Spleen (tissue), 11 donors: ENCODE results near the gene TLX2. TPM values are rescaled to one million over a fixed set of nuclear protein-coding genes. Genes with fewer than 3 reads are reported as not detected.

Experiments used
- DNase-seq: peaks from one replicate; pipeline ENCODE4 v3.0.0-alpha.2; 2020
- H3K27ac ChIP-seq, 8 donors: fragments of 200-600 bp; sonication (generic) in 7 of 8; 1 replicate in 4 of 8; 2 replicates in 4 of 8; pipeline versions ENCODE4 v1.5.0 to v1.8.0; 2016 to 2021; ENCODE audit warnings: inconsistent platforms in 4 of 8, mild to moderate bottlenecking in 4 of 8, moderate library complexity in 1 of 8
- H3K27me3 ChIP-seq, 7 donors: fragments of 200-600 bp; sonication (generic) in 6 of 7; replicated peaks in 1 of 7; 1 replicate in 4 of 7; 2 replicates in 3 of 7; pipeline versions ENCODE4 v1.5.0 to v1.8.0; 2016 to 2021; ENCODE audit warnings: inconsistent platforms in 3 of 7, mild to moderate bottlenecking in 1 of 7
- H3K36me3 ChIP-seq, 6 donors: fragments of 200-600 bp; sonication (generic) in 5 of 6; 1 replicate in 4 of 6; 2 replicates in 2 of 6; pipeline versions ENCODE4 v1.5.0 to v1.8.0; 2016 to 2021; ENCODE audit warnings: inconsistent platforms in 2 of 6
- H3K4me1 ChIP-seq, 6 donors: fragments of 200-600 bp; sonication (generic) in 5 of 6; 1 replicate in 3 of 6; 2 replicates in 3 of 6; pipeline versions ENCODE4 v1.5.0 to v1.8.0; 2016 to 2021; ENCODE audit warnings: inconsistent platforms in 3 of 6
- H3K4me3 ChIP-seq, 8 donors: fragments of 200-600 bp; sonication (generic) in 7 of 8; 1 replicate in 4 of 8; 2 replicates in 4 of 8; pipeline versions ENCODE4 v1.5.0 to v1.8.0; 2016 to 2021; ENCODE audit warnings: inconsistent platforms in 4 of 8, mild to moderate bottlenecking in 4 of 8, moderate library complexity in 2 of 8
- H3K9me3 ChIP-seq, 8 donors: fragments of 200-600 bp; sonication (generic) in 7 of 8; 1 replicate in 4 of 8; 2 replicates in 4 of 8; pipeline versions ENCODE4 v1.5.0 to v1.8.0; 2016 to 2021; ENCODE audit warnings: inconsistent platforms in 4 of 8
- POLR2A ChIP-seq, 3 donors: fragments of 450-650 bp; IDR thresholded peaks; one replicate each; pipeline ENCODE4 v1.5.1; 2017; ENCODE audit warnings: antibody characterized with exemption in 3 of 3, mild to moderate bottlenecking in 1 of 3
- POLR2AphosphoS5 ChIP-seq, 3 donors: sonication (generic); formaldehyde crosslinking; IDR thresholded peaks; one replicate each; pipeline ENCODE4 v1.5.1; 2017; ENCODE audit warnings: antibody characterized with exemption in 3 of 3
- WGBS, 5 donors: extraction: QIAGEN DNeasy Blood & Tissue Kit in 3 of 5; methylation state at CpG; one replicate each; pipeline versions ENCODE4 v1.1.5 to v1.1.7; 2013 to 2018; 5-methylcytosine and 5-hydroxymethylcytosine counted together
- intact Hi-C: fragments of 100-400 bp; cut with DNase I; formaldehyde crosslinking; loops from one replicate; pipeline ENCODE4 v1.15.0; 2023; ENCODE audit warnings: low total_unique reads
- polyA plus RNA-seq, 3 donors: library from polyadenylated mRNA; stranded (reverse); fragments of 200-250 nt; gene quantifications; one replicate each; pipeline ENCODE4 v1.2.1, GENCODE V29; 2013
- total RNA-seq, 7 donors: library from RNA; depleted of rRNA in 3 of 7; stranded (reverse); fragments of >200 nt in 3 of 7; fragmentation: NEBNext Ultra II Directional in 4 of 7; extraction: Animal tissue kit (Norgen Biotek cat#: 25700) in 4 of 7; gene quantifications; one replicate each; pipeline versions ENCODE4 v1.1.0 to v1.2.1, GENCODE V29; 2016 to 2021
- TF ChIP-seq, protein P1 (sequence below), 11 experiments: fragments of 200-600 bp in 7 of 11; fragments of 450-650 bp in 4 of 11; sonication (generic) in 4 of 11; IDR thresholded peaks in 8 of 11; conservative IDR thresholded peaks in 3 of 11; 1 replicate in 7 of 11; 2 replicates in 4 of 11; pipeline versions ENCODE4 v1.4.0 to v1.8.0; 2016 to 2021; ENCODE audit warnings: antibody characterized with exemption in 11 of 11, inconsistent platforms in 4 of 11, mild to moderate bottlenecking in 1 of 11
- donor health status: healthy with polysubstance abuse.
- donor health status: DM: no; HTN: no; CAD: no; lungs with moderate emphysema.
- donor health status: DM: no; HTN: no; CAD: no.
- donor health status: Bipolar disorder and iron deficiency.
- donor health status: healthy.
- donor health status: DM: no; HTN: no; CAD: no.
- donor health status: DM: yes; HTN: yes; CAD: no.

Gene TLX2
- total and polyA plus RNA-seq, 10 donors, result 0.04 to 0.05 TPM; not detected in 8

DNA sequence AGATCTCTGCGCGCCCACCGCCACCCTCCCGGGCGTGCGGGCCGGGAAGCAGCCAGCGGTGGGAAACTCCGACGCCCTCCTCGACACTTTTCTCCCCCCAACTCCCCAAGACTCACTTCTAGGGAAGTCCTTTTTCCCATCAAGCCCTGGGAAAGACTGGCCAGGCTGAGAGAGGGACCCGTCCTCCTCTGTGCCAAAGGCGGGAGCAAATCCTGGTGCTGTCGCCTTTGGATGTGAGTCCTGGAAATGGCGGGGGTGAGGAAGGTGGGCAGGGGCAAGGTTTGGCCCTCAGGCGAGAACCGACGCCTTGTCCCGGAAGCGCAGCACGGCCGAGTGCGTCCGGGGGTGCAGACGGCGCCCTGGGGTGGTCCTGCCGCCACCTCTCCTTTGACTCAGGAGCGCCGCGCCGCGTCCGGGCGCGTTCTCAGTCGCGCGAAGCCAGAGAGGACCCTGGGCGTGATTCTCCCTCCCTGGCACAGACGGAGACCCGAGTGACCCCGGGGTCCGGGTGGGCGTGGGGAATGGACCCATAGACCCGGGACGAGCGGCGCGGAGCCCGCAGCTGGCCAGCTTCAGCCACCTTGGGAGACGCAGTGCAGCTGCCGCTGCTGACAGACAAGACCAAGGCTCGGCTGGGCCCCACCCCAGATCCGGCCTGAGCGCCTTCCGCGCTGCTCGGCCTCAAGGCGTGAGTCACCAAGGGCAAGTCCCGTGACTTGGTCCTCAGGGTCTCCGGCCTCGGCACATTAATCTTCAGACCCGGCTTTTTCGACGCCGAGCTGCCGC, 11.3 kb upstream of the TLX2 start:
- DNase-seq, result peak; percentile 93
- Histone ChIP-seq H3K4me1 (peaks cover 35 to 84% (median 76%) of the 10 kb centered on the region in 6 donors), H3K27ac (peak overlapping the region; percentile 41 to 86 (median 71)), H3K36me3 (peaks cover 0 to 23% (median 16%) of the 10 kb centered on the region in 6 donors), H3K9me3 (no peaks in the 10 kb centered on the region), H3K4me3 (peak overlapping the region; percentile 41 to 90 (median 54)), H3K27me3 (peaks cover 9 to 66% (median 39%) of the 10 kb centered on the region in 7 donors)
- WGBS, 5 donors, result 1 to 2% (median 1%) methylated on average over 44 to 67 of the region's 67 CpGs
- intact Hi-C loops, result loop anchor here (5.0 kb wide), 1 partner anchor 84 kb away; no protein-coding TSS in a partner anchor
- TF ChIP-seq POLR2AphosphoS5 (IDR thresholded peaks at IDR 0.05) (peak; percentile 73 to 85 (median 78)), POLR2A (IDR thresholded peaks at IDR 0.05) (peak in 1 of 3 donors; percentile 17)
- TF ChIP-seq, protein P1, sequence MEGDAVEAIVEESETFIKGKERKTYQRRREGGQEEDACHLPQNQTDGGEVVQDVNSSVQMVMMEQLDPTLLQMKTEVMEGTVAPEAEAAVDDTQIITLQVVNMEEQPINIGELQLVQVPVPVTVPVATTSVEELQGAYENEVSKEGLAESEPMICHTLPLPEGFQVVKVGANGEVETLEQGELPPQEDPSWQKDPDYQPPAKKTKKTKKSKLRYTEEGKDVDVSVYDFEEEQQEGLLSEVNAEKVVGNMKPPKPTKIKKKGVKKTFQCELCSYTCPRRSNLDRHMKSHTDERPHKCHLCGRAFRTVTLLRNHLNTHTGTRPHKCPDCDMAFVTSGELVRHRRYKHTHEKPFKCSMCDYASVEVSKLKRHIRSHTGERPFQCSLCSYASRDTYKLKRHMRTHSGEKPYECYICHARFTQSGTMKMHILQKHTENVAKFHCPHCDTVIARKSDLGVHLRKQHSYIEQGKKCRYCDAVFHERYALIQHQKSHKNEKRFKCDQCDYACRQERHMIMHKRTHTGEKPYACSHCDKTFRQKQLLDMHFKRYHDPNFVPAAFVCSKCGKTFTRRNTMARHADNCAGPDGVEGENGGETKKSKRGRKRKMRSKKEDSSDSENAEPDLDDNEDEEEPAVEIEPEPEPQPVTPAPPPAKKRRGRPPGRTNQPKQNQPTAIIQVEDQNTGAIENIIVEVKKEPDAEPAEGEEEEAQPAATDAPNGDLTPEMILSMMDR (IDR thresholded peaks at IDR 0.05 in 8 of 11, conservative IDR thresholded peaks at IDR 0.05 in 3 of 11), result peak in 1 of 11 experiments; percentile 16

DNA sequence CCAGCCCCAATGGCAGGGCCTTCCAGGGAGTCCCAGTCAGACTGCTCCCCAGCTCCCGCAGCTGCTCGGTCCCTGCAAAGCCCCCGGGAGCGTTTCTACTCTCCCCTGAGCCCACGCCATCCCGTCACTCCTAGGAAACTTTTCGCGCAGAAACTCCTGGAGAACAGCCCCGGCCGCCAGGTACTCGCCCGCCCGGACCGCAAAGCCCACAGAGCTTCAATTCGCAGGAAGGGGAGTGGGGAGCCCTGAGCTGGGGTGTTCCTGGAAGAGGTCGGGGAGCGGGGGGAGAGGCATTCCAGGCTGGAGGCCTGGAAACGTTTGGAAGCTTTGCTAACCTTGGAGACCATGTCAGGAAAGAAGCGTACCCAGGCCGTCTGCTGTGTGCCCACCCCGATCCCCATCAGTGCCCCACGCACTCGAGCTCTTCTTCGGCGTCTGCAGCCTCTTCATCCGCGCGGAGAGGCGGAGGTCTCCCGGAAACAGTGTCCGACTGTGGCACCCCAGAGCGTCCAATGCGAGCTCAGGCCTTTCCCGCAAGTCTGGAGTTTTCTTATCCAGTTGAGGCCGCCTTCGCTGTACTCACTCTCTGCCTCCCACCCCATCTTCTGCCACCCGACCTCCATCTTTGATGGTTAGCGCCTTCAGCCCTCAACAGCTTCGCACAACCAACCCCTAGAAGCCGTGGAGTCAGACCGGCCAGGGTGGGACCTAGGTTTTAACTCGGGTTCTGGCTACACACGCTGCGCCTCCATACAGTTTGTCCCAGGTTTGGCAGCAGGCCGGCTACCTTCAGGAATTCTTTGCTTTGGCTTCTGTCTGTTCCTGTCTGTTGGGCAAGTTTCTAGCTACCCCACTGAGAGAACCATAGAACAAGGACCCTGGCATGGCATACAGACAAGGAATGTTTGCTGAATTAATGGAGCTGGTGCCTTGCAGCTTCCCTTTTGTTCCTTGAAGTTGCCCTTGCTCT, 10.5 kb upstream of the TLX2 start:
- peaks cover 29 to 83% (median 74%) of the 10 kb centered on the region in 6 donors for H3K4me1 ChIP-seq
- H3K9me3 ChIP-seq, result no peaks in the 10 kb centered on the region
- H3K36me3 ChIP-seq, result peaks cover 0 to 23% (median 16%) of the 10 kb centered on the region in 6 donors
- H3K4me3 ChIP-seq, result peak overlapping the region; percentile 41 to 90 (median 54)
- peaks cover 9 to 57% (median 31%) of the 10 kb centered on the region in 7 donors for H3K27me3 ChIP-seq
- intact Hi-C loops, result loop anchor here (5.0 kb wide), 1 partner anchor 84 kb away; no protein-coding TSS in a partner anchor
- WGBS, 5 donors, result 48 to 61% (median 56%) methylated on average over 42 to 45 of the region's 45 CpGs
- TF ChIP-seq POLR2AphosphoS5 (IDR thresholded peaks at IDR 0.05), result no peak
- no peak for TF ChIP-seq POLR2A (IDR thresholded peaks at IDR 0.05)
- TF ChIP-seq, protein P1 (IDR thresholded peaks at IDR 0.05 in 8 of 11, conservative IDR thresholded peaks at IDR 0.05 in 3 of 11), result no peak
- peak overlapping the region; percentile 41 to 86 (median 71) for H3K27ac ChIP-seq
- peak; percentile 74 for DNase-seq

DNA sequence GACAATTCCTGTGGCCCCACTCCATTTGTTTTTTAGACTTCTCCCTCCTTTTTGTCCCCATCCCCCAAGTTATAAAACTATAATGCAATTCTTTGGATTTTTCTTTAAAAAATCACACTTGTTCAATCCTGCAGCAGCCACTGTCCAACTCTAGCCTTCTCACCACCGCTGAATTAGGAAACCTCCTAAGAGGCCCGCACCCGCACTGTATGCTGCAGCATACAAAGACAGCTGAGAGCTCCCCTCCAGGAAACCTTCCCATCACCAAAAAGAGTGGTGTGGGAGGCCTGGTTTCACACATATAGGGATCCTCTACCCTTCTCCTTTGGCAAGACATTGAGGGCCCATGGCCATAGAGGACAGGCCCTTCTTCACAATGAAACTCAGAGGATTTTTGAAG, 9.7 kb upstream of the TLX2 start:
- WGBS, 5 donors, result 91 to 96% (median 95%) methylated on average over 3 of the region's 3 CpGs
- Histone ChIP-seq H3K36me3 (peaks cover 0 to 23% (median 16%) of the 10 kb centered on the region in 6 donors), H3K27me3 (peaks cover 6 to 49% (median 23%) of the 10 kb centered on the region in 7 donors), H3K27ac (no peak overlapping the region), H3K4me1 (peaks cover 21 to 75% (median 66%) of the 10 kb centered on the region in 6 donors), H3K4me3 (peak overlapping the region in 1 of 8 donors; percentile 90), H3K9me3 (no peaks in the 10 kb centered on the region)
- TF ChIP-seq, protein P1 (IDR thresholded peaks at IDR 0.05 in 8 of 11, conservative IDR thresholded peaks at IDR 0.05 in 3 of 11), result no peak
- TF ChIP-seq POLR2AphosphoS5 (IDR thresholded peaks at IDR 0.05) (no peak), POLR2A (IDR thresholded peaks at IDR 0.05) (no peak)
- peak; percentile 39 for DNase-seq
- intact Hi-C loops, result loop anchor here (5.0 kb wide), 1 partner anchor 83 kb away; no protein-coding TSS in a partner anchor
